Fibroblast of lung (primary cell): ENCODE data around the gene MGAT3. TPM values are rescaled to one million over a fixed set of nuclear protein-coding genes. Genes with fewer than 3 reads are reported as not detected.

Experiments used
- DNase-seq, 2 donors: peaks; one replicate each; pipeline versions ENCODE4 v3.0.0 to v3.0.0-alpha.2; 2010; ENCODE audit warnings: low read depth in 2 of 2
- H2AFZ ChIP-seq: 2 replicates; pipeline ENCODE4 v1.5.1; 2012; ENCODE audit warnings: low read length, control low read depth, inconsistent platforms
- H3K27ac ChIP-seq: 2 replicates; pipeline ENCODE4 v1.5.1; 2011; ENCODE audit warnings: low read length, control low read depth; ENCODE audit not compliant: insufficient read depth
- H3K27me3 ChIP-seq: 2 replicates; pipeline ENCODE4 v1.5.1; 2011; ENCODE audit warnings: mild to moderate bottlenecking, low read length; ENCODE audit not compliant: control insufficient read depth, insufficient read depth
- H3K36me3 ChIP-seq: 2 replicates; pipeline ENCODE4 v1.5.1; 2011; ENCODE audit warnings: low read length; ENCODE audit not compliant: control insufficient read depth, insufficient read depth
- H3K4me1 ChIP-seq: 2 replicates; pipeline ENCODE4 v1.5.1; 2011; ENCODE audit warnings: low read length; ENCODE audit not compliant: control insufficient read depth, insufficient read depth; ENCODE audit errors: extremely low read depth
- H3K4me2 ChIP-seq: 2 replicates; pipeline ENCODE4 v1.5.1; 2011; ENCODE audit warnings: low read length, control low read depth; ENCODE audit not compliant: insufficient read depth; ENCODE audit errors: extremely low read depth
- H3K4me3 ChIP-seq, 4 experiments: fragments of 200-600 bp in 1 of 4; sonication (generic) in 1 of 4; replicated peaks in 1 of 4; 2 replicates each; pipeline ENCODE4 v1.5.1; 2011 to 2016; ENCODE audit warnings: low read length in 4 of 4, low read depth in 3 of 4, mild to moderate bottlenecking in 3 of 4, control low read depth in 2 of 4, inconsistent platforms in 1 of 4, mixed read lengths in 1 of 4; ENCODE audit not compliant: insufficient read depth in 1 of 4; ENCODE audit errors: control extremely low read depth in 1 of 4
- H3K79me2 ChIP-seq: 2 replicates; pipeline ENCODE4 v1.5.1; 2012; ENCODE audit warnings: mild to moderate bottlenecking, low read length, inconsistent platforms; ENCODE audit not compliant: control insufficient read depth, insufficient read depth
- H3K9ac ChIP-seq: 2 replicates; pipeline ENCODE4 v1.5.1; 2011; ENCODE audit warnings: mild to moderate bottlenecking, low read length, control low read depth; ENCODE audit not compliant: insufficient read depth
- H3K9me3 ChIP-seq: 2 replicates; pipeline ENCODE4 v1.5.1; 2012; ENCODE audit warnings: low read depth, low read length; ENCODE audit not compliant: control insufficient read depth, insufficient read depth
- H4K20me1 ChIP-seq: 2 replicates; pipeline ENCODE4 v1.5.1; 2011; ENCODE audit warnings: low read length; ENCODE audit not compliant: control insufficient read depth, insufficient read depth; ENCODE audit errors: extremely low read depth
- EZH2 ChIP-seq: IDR thresholded peaks from 2 replicates; pipeline ENCODE4 v1.5.1; 2012; ENCODE audit warnings: low read length, control low read depth, mild to moderate bottlenecking; ENCODE audit errors: missing control alignments
- polyA plus RNA-seq, 2 donors: library from polyadenylated mRNA; depleted of rRNA in 1 of 2; stranded (reverse) in 1 of 2; unstranded in 1 of 2; fragments of >200 nt; gene quantifications; 2 replicates each; pipeline ENCODE4 v1.2.1, GENCODE V29; 2011 to 2012; ENCODE audit warnings: missing spikeins in 1 of 2
- total RNA-seq: library from RNA; depleted of rRNA; stranded (reverse); fragments of >200 nt; gene quantifications from 2 replicates; pipeline ENCODE4 v1.2.1, GENCODE V29; 2014
- TF ChIP-seq, protein P1 (sequence below), 2 donors: IDR thresholded peaks in 1 of 2; conservative IDR thresholded peaks in 1 of 2; 1 replicate in 1 of 2; 2 replicates in 1 of 2; pipeline ENCODE4 v1.5.1; 2011 to 2012; ENCODE audit warnings: low read length in 2 of 2, control low read depth in 1 of 2, inconsistent platforms in 1 of 2, low read depth in 1 of 2, mild to moderate bottlenecking in 1 of 2

The MGAT3 gene
- total and polyA plus RNA-seq, 2 donors (not counting 1 experiment from before 2014, with no cell fraction given) = 0.09 TPM; not detected in 1

DNA sequence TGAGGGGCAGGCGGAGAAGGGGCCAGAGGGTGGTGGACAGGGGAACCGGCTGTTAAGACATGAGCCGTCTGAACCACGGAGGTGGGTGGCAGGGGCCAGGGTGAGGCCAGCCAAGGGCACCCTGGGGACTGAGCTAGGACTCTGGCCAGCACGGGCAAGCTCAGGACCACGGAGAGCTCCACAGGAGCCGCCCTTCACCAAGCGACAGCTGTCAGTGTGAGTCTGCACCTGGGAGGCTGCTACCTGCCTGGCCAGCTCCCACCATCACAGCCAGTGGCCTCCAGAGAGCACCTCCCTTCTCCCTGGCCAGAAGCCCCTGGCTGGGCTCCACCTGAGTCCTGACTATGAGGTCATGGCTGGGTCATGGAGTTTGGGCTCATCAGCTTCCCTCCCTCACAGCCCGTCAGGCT is 21.6 kb downstream of the MGAT3 start:
- Histone ChIP-seq H3K4me1 (no peaks in the 10 kb centered on the region), H3K27ac (no peak overlapping the region), H3K4me3 (no peak overlapping the region), H3K9ac (no peak overlapping the region), H4K20me1 (no peaks in the 10 kb centered on the region), H3K36me3 (no peaks in the 10 kb centered on the region), H3K79me2 (no peaks in the 10 kb centered on the region), H3K4me2 (no peak overlapping the region), H3K27me3 (no peaks in the 10 kb centered on the region), H2AFZ (no peak overlapping the region), H3K9me3 (no peaks in the 10 kb centered on the region)
- TF ChIP-seq, protein P1, sequence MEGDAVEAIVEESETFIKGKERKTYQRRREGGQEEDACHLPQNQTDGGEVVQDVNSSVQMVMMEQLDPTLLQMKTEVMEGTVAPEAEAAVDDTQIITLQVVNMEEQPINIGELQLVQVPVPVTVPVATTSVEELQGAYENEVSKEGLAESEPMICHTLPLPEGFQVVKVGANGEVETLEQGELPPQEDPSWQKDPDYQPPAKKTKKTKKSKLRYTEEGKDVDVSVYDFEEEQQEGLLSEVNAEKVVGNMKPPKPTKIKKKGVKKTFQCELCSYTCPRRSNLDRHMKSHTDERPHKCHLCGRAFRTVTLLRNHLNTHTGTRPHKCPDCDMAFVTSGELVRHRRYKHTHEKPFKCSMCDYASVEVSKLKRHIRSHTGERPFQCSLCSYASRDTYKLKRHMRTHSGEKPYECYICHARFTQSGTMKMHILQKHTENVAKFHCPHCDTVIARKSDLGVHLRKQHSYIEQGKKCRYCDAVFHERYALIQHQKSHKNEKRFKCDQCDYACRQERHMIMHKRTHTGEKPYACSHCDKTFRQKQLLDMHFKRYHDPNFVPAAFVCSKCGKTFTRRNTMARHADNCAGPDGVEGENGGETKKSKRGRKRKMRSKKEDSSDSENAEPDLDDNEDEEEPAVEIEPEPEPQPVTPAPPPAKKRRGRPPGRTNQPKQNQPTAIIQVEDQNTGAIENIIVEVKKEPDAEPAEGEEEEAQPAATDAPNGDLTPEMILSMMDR (conservative IDR thresholded peaks at IDR 0.05 in 1 of 2, IDR thresholded peaks at IDR 0.05 in 1 of 2; ENCODE audit: low read depth in 1 of 2, low read length in 2 of 2) = no peak
- no peak for TF ChIP-seq EZH2
- no peak for DNase-seq

DNA sequence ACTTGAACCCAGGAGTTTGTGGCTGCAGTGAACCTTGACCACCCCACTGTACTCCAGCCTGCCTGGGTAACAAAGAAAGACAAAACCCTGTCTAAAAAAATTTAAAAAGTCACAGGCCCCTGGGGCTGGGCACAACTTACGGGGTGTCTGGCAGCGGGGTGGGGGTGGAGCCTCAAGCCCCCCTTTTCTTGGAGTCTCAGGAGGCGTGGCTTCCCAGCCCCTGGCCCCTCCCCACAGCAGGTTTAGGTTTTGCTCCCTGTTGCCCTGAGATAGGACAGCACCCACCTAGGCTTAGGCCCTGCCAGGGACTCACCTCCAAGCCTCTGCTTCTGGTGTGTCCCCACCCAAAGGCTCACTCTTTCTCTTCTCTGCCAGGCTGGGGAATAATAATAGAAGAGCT is 22.4 kb downstream of the MGAT3 start:
- no peaks in the 10 kb centered on the region for H3K9me3 ChIP-seq
- H3K4me3 ChIP-seq = no peak overlapping the region
- no peaks in the 10 kb centered on the region for H3K27me3 ChIP-seq
- no peaks in the 10 kb centered on the region for H3K36me3 ChIP-seq
- no peak for DNase-seq
- no peak overlapping the region for H3K4me2 ChIP-seq
- H2AFZ ChIP-seq = no peak overlapping the region
- no peaks in the 10 kb centered on the region for H3K4me1 ChIP-seq
- no peaks in the 10 kb centered on the region for H4K20me1 ChIP-seq
- H3K79me2 ChIP-seq = no peaks in the 10 kb centered on the region
- H3K9ac ChIP-seq = no peak overlapping the region
- TF ChIP-seq, protein P1 (conservative IDR thresholded peaks at IDR 0.05 in 1 of 2, IDR thresholded peaks at IDR 0.05 in 1 of 2; ENCODE audit: low read depth in 1 of 2, low read length in 2 of 2) = no peak
- no peak for TF ChIP-seq EZH2
- no peak overlapping the region for H3K27ac ChIP-seq

DNA sequence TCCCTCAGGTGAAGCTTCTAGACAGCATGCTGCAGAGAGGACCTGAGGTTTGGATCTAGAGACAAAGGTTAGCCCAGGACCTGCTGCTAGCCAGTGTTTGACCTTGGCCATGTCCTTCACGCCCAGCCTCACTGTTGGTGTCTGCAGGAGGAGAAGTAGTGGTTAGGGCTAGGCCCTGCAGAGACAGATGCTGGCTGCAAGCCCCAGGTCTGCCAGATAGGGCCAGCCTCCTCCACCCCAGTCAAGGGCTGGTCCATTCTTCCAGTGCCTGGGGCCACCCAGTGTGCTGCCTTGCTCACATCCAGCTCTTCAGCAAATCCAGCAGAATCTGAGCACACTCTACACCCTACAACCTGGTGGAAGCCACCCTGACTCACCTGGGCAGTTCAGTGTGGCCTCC is 23.7 kb downstream of the MGAT3 start:
- no peaks in the 10 kb centered on the region for H4K20me1 ChIP-seq

More for the DNA sequence above, 23.7 kb downstream of the MGAT3 start:
- TF ChIP-seq, protein P1 (conservative IDR thresholded peaks at IDR 0.05 in 1 of 2, IDR thresholded peaks at IDR 0.05 in 1 of 2; ENCODE audit: low read depth in 1 of 2, low read length in 2 of 2) = no peak
- no peak for TF ChIP-seq EZH2
- Histone ChIP-seq H3K9me3 (no peaks in the 10 kb centered on the region), H2AFZ (no peak overlapping the region), H3K36me3 (no peaks in the 10 kb centered on the region), H3K79me2 (no peaks in the 10 kb centered on the region), H3K4me3 (no peak overlapping the region), H3K4me1 (no peaks in the 10 kb centered on the region), H3K4me2 (no peak overlapping the region), H3K9ac (no peak overlapping the region), H3K27ac (no peak overlapping the region), H3K27me3 (no peaks in the 10 kb centered on the region)
- no peak for DNase-seq
